ENCODE data around the gene EFNA5. TPM values are rescaled to one million over a fixed set of nuclear protein-coding genes. Genes with fewer than 3 reads are reported as not detected.
"Not testable (repeated sequence)": the region's sequence is repeated elsewhere in the genome, so short reads cannot be mapped to it uniquely, and the experiment has no call there.

The EFNA5 gene
- total RNA-seq, 4 donors from 2014 or later, result 1.2 to 22.7 (median 9.4) TPM

GRCh38 chr5:107361945-107362344 is 308.8 kb downstream of the EFNA5 start:
- no peaks in the 10 kb centered on the region for H3K36me3 ChIP-seq
- H3K9me3 ChIP-seq, result no peaks in the 10 kb centered on the region
- no peak for TF ChIP-seq POLR2A (IDR thresholded peaks at IDR 0.05)
- TF ChIP-seq CTCF (IDR thresholded peaks at IDR 0.05), result no peak
- intact Hi-C loops (cut with DNase I; ENCODE audit: low total_unique reads), result no loop called here
- H3K4me1 ChIP-seq, result no peaks in the 10 kb centered on the region
- no peaks in the 10 kb centered on the region for H3K27me3 ChIP-seq
- peak in 1 of 2 donors; percentile 24 for DNase-seq
- no peak overlapping the region for H3K4me3 ChIP-seq
- no peak overlapping the region for H3K27ac ChIP-seq

GRCh38 chr5:107359916-107360234 is 310.9 kb downstream of the EFNA5 start:
- intact Hi-C loops (cut with DNase I; ENCODE audit: low total_unique reads), result no loop called here
- H3K9me3 ChIP-seq, result no peaks in the 10 kb centered on the region
- no peak overlapping the region for H3K27ac ChIP-seq

GRCh38 chr5:107359033-107359915 is 311.5 kb downstream of the EFNA5 start:
- H3K27me3 ChIP-seq, result no peaks in the 10 kb centered on the region
- no peak overlapping the region for H3K27ac ChIP-seq
- TF ChIP-seq POLR2A (IDR thresholded peaks at IDR 0.05) (no peak), CTCF (IDR thresholded peaks at IDR 0.05) (no peak)
- no peaks in the 10 kb centered on the region for H3K36me3 ChIP-seq
- H3K9me3 ChIP-seq, result no peaks in the 10 kb centered on the region
- DNase-seq, result no peak
- intact Hi-C loops (cut with DNase I; ENCODE audit: low total_unique reads), result no loop called here
- no peak overlapping the region for H3K4me3 ChIP-seq
- H3K4me1 ChIP-seq, result no peaks in the 10 kb centered on the region

More at GRCh38 chr5:107359916-107360234, 310.9 kb downstream of the EFNA5 start:
- DNase-seq, result no peak
- Histone ChIP-seq H3K27me3 (no peaks in the 10 kb centered on the region), H3K4me3 (no peak overlapping the region), H3K36me3 (no peaks in the 10 kb centered on the region), H3K4me1 (no peaks in the 10 kb centered on the region)
- TF ChIP-seq POLR2A (IDR thresholded peaks at IDR 0.05) (no peak), CTCF (IDR thresholded peaks at IDR 0.05) (no peak)

GRCh38 chr5:107356891-107357290 is 313.8 kb downstream of the EFNA5 start:
- TF ChIP-seq POLR2A (IDR thresholded peaks at IDR 0.05), result no peak
- no peak for TF ChIP-seq CTCF (IDR thresholded peaks at IDR 0.05)
- intact Hi-C loops (cut with DNase I; ENCODE audit: low total_unique reads), result no loop called here
- Histone ChIP-seq H3K4me1 (no peaks in the 10 kb centered on the region), H3K27ac (no peak overlapping the region), H3K4me3 (no peak overlapping the region), H3K27me3 (no peaks in the 10 kb centered on the region), H3K9me3 (no peaks in the 10 kb centered on the region), H3K36me3 (no peaks in the 10 kb centered on the region)
- no peak for DNase-seq

- no peaks in the 10 kb centered on the region for H3K9me3 ChIP-seq
- H3K36me3 ChIP-seq, result no peaks in the 10 kb centered on the region
- intact Hi-C loops (cut with DNase I; ENCODE audit: low total_unique reads), result no loop called here
- no peak for TF ChIP-seq CTCF (IDR thresholded peaks at IDR 0.05)
- TF ChIP-seq POLR2A (IDR thresholded peaks at IDR 0.05), result no peak
- H3K4me3 ChIP-seq, result no peak overlapping the region
- H3K27me3 ChIP-seq, result no peaks in the 10 kb centered on the region
- no peaks in the 10 kb centered on the region for H3K4me1 ChIP-seq
- H3K27ac ChIP-seq, result no peak overlapping the region
- DNase-seq, result no peak
Observed at GRCh38 chr5:107352576-107352975, 318.2 kb downstream of the EFNA5 start.

- H3K27me3 ChIP-seq; H3K4me1 ChIP-seq; H3K27ac ChIP-seq; intact Hi-C loops (cut with DNase I; ENCODE audit: low total_unique reads); H3K36me3 ChIP-seq; H3K9me3 ChIP-seq; DNase-seq; H3K4me3 ChIP-seq: not testable (repeated sequence)
Observed at GRCh38 chr5:107346580-107346979, 324.2 kb downstream of the EFNA5 start.

Data from uterus (tissue), 4 donors.